Skeletal muscle tissue (tissue), 4 donors: ENCODE data around the gene BICC1. TPM values are rescaled to one million over a fixed set of nuclear protein-coding genes. Genes with fewer than 3 reads are reported as not detected.

ENCODE experiments used
- H3K27ac ChIP-seq: one replicate; pipeline ENCODE4 v1.7.0; 2013; ENCODE audit warnings: mild to moderate bottlenecking, low read depth, low read length, inconsistent platforms
- H3K27me3 ChIP-seq, 3 donors: one replicate each; pipeline ENCODE4 v1.7.0; 2013; ENCODE audit warnings: low read length in 3 of 3; ENCODE audit not compliant: control insufficient read depth in 3 of 3, insufficient read depth in 3 of 3
- H3K36me3 ChIP-seq, 3 donors: one replicate each; pipeline ENCODE4 v1.7.0; 2013; ENCODE audit warnings: low read length in 3 of 3; ENCODE audit not compliant: control insufficient read depth in 3 of 3, insufficient read depth in 3 of 3
- H3K4me1 ChIP-seq, 3 donors: one replicate each; pipeline ENCODE4 v1.7.0; 2013; ENCODE audit warnings: low read length in 3 of 3, mild to moderate bottlenecking in 3 of 3; ENCODE audit not compliant: control insufficient read depth in 3 of 3, insufficient read depth in 3 of 3
- H3K4me3 ChIP-seq, 3 donors: one replicate each; pipeline ENCODE4 v1.7.0; 2013; ENCODE audit warnings: low read length in 3 of 3
- H3K9ac ChIP-seq, 3 donors: one replicate each; pipeline ENCODE4 v1.7.0; 2013; ENCODE audit warnings: low read length in 3 of 3, mild to moderate bottlenecking in 3 of 3, moderate library complexity in 2 of 3, low read depth in 1 of 3
- H3K9me3 ChIP-seq, 3 donors: one replicate each; pipeline ENCODE4 v1.7.0; 2013; ENCODE audit warnings: low read length in 3 of 3; ENCODE audit not compliant: control insufficient read depth in 3 of 3
- total RNA-seq: library from RNA; depleted of rRNA; stranded (reverse); fragments of >200 nt; gene quantifications from one replicate; pipeline ENCODE4 v1.2.3, GENCODE V29; 2014
- donor health status: Osteomylitis.

Gene BICC1
- total RNA-seq, 1 donor from 2014 or later: 25.6 TPM

GRCh38 chr10:58479045-58479444, 33.6 kb upstream of the BICC1 start:
- Histone ChIP-seq H3K36me3 (no peaks in the 10 kb centered on the region), H3K9ac (no peak overlapping the region), H3K4me3 (no peak overlapping the region), H3K27ac (no peak overlapping the region), H3K9me3 (no peaks in the 10 kb centered on the region), H3K27me3 (no peaks in the 10 kb centered on the region), H3K4me1 (peaks cover 0 to 2% (median 0%) of the 10 kb centered on the region in 3 donors)

- Histone ChIP-seq H3K27me3 (no peaks in the 10 kb centered on the region), H3K4me3 (no peak overlapping the region), H3K36me3 (no peaks in the 10 kb centered on the region), H3K27ac (no peak overlapping the region), H3K9me3 (no peaks in the 10 kb centered on the region), H3K4me1 (peaks cover 0 to 2% (median 0%) of the 10 kb centered on the region in 3 donors), H3K9ac (no peak overlapping the region)
Measured at GRCh38 chr10:58480321-58480720, 32.4 kb upstream of the BICC1 start.

GRCh38 chr10:58481569-58482109, 31.0 kb upstream of the BICC1 start:
- Histone ChIP-seq H3K4me1 (no peaks in the 10 kb centered on the region), H3K27me3 (no peaks in the 10 kb centered on the region), H3K9ac (no peak overlapping the region), H3K4me3 (no peak overlapping the region), H3K9me3 (no peaks in the 10 kb centered on the region), H3K36me3 (no peaks in the 10 kb centered on the region), H3K27ac (no peak overlapping the region)

- no peaks in the 10 kb centered on the region for H3K36me3 ChIP-seq
- no peaks in the 10 kb centered on the region for H3K9me3 ChIP-seq
- H3K9ac ChIP-seq: no peak overlapping the region
- H3K27ac ChIP-seq: no peak overlapping the region
- H3K4me1 ChIP-seq: no peaks in the 10 kb centered on the region
- no peaks in the 10 kb centered on the region for H3K27me3 ChIP-seq
- no peak overlapping the region for H3K4me3 ChIP-seq
Measured at GRCh38 chr10:58486821-58487220, 25.9 kb upstream of the BICC1 start.

- Histone ChIP-seq H3K4me1 (no peaks in the 10 kb centered on the region), H3K9ac (no peak overlapping the region), H3K9me3 (no peaks in the 10 kb centered on the region), H3K27ac (no peak overlapping the region), H3K4me3 (no peak overlapping the region), H3K27me3 (no peaks in the 10 kb centered on the region), H3K36me3 (no peaks in the 10 kb centered on the region)
Measured at GRCh38 chr10:58488921-58489320, 23.8 kb upstream of the BICC1 start.

GRCh38 chr10:58502956-58503355, 9.7 kb upstream of the BICC1 start:
- H3K36me3 ChIP-seq: no peaks in the 10 kb centered on the region
- H3K4me3 ChIP-seq: no peak overlapping the region

GRCh38 chr10:58508316-58508715, 4.4 kb upstream of the BICC1 start:
- H3K9me3 ChIP-seq: no peaks in the 10 kb centered on the region
- peaks cover 0 to 9% (median 0%) of the 10 kb centered on the region in 3 donors for H3K4me1 ChIP-seq
- no peak overlapping the region for H3K27ac ChIP-seq
- H3K9ac ChIP-seq: no peak overlapping the region
- no peaks in the 10 kb centered on the region for H3K27me3 ChIP-seq
- H3K36me3 ChIP-seq: no peaks in the 10 kb centered on the region
- H3K4me3 ChIP-seq: no peak overlapping the region

More at GRCh38 chr10:58502956-58503355, 9.7 kb upstream of the BICC1 start:
- Histone ChIP-seq H3K27me3 (no peaks in the 10 kb centered on the region), H3K9me3 (no peaks in the 10 kb centered on the region), H3K27ac (no peak overlapping the region), H3K9ac (no peak overlapping the region), H3K4me1 (no peaks in the 10 kb centered on the region)

- Histone ChIP-seq H3K9me3 (no peaks in the 10 kb centered on the region), H3K4me3 (peak overlapping the region; percentile 80 to 82 (median 81)), H3K27ac (peak overlapping the region; percentile 41), H3K36me3 (no peaks in the 10 kb centered on the region), H3K27me3 (peaks cover 0 to 11% (median 3%) of the 10 kb centered on the region in 3 donors), H3K9ac (peak overlapping the region in 2 of 3 donors; percentile 71 to 83), H3K4me1 (peaks cover 0 to 18% (median 0%) of the 10 kb centered on the region in 3 donors)
Measured at GRCh38 chr10:58511765-58512490, 744 bp upstream of the BICC1 start.

GRCh38 chr10:58513188-58514110, 777 bp downstream of the BICC1 start:
- Histone ChIP-seq H3K9ac (peak overlapping the region; percentile 71 to 82 (median 79)), H3K9me3 (no peaks in the 10 kb centered on the region), H3K4me3 (peak overlapping the region; percentile 72 to 88 (median 80)), H3K36me3 (no peaks in the 10 kb centered on the region), H3K4me1 (peaks cover 0 to 18% (median 6%) of the 10 kb centered on the region in 3 donors), H3K27ac (peak overlapping the region; percentile 72), H3K27me3 (peaks cover 0 to 11% (median 3%) of the 10 kb centered on the region in 3 donors)
